PC-3 (cell line): ENCODE data around the gene PBOV1.

ENCODE experiments used
- CTCF ChIP-seq: fragments of 300-600 bp; sonication (generic); conservative IDR thresholded peaks from 2 replicates; pipeline ENCODE4 v1.5.1; 2017; ENCODE audit warnings: antibody characterized with exemption, low read depth, mild to moderate bottlenecking, low read length
- EZH2phosphoT487 ChIP-seq: fragments of 300-600 bp; sonication (generic); IDR thresholded peaks from 2 replicates; pipeline ENCODE4 v1.6.1; 2018; ENCODE audit warnings: mild to moderate bottlenecking, antibody characterized with exemption, low read length, borderline replicate concordance

GRCh38 chr6:138206862-138207261 lies 11.4 kb downstream of the PBOV1 start:
- TF ChIP-seq CTCF (no peak), EZH2phosphoT487 (no peak)
